Esophagus (tissue), 2 donors: ENCODE results near the gene TMEM50A. TPM values are rescaled to one million over a fixed set of nuclear protein-coding genes. Genes with fewer than 3 reads are reported as not detected.
"Not testable (repeated sequence)": the region's sequence is repeated elsewhere in the genome, so short reads cannot be mapped to it uniquely, and the experiment has no call there.

Experiments used
- H3K27ac ChIP-seq, 2 donors: one replicate each; pipeline ENCODE4 v1.5.1; 2013; ENCODE audit warnings: low read depth in 2 of 2, mild to moderate bottlenecking in 2 of 2, inconsistent platforms in 1 of 2, low read length in 1 of 2, moderate library complexity in 1 of 2
- H3K27me3 ChIP-seq, 2 donors: one replicate each; pipeline ENCODE4 v1.6.1; 2013; ENCODE audit warnings: low read length in 2 of 2, control low read depth in 1 of 2, mild to moderate bottlenecking in 1 of 2; ENCODE audit not compliant: insufficient read depth in 2 of 2, control insufficient read depth in 1 of 2
- H3K36me3 ChIP-seq, 2 donors: one replicate each; pipeline ENCODE4 v1.6.1; 2013; ENCODE audit warnings: low read length in 1 of 2; ENCODE audit not compliant: control insufficient read depth in 2 of 2, insufficient read depth in 2 of 2
- H3K4me1 ChIP-seq, 2 donors: one replicate each; pipeline ENCODE4 v1.6.1; 2013; ENCODE audit warnings: low read length in 1 of 2; ENCODE audit not compliant: control insufficient read depth in 2 of 2, insufficient read depth in 2 of 2
- H3K4me3 ChIP-seq, 2 donors: one replicate each; pipeline ENCODE4 v1.5.1; 2013; ENCODE audit warnings: low read length in 2 of 2, mild to moderate bottlenecking in 2 of 2, low read depth in 1 of 2, moderate library complexity in 1 of 2
- H3K9me3 ChIP-seq, 2 donors: one replicate each; pipeline ENCODE4 v1.6.1; 2013; ENCODE audit warnings: mild to moderate bottlenecking in 2 of 2, low read depth in 1 of 2, low read length in 1 of 2, moderate library complexity in 1 of 2; ENCODE audit not compliant: control insufficient read depth in 2 of 2, insufficient read depth in 1 of 2
- WGBS, 2 donors: extraction: QIAGEN DNeasy Blood & Tissue Kit; methylation state at CpG; one replicate each; pipeline ENCODE4 v1.1.7; 2013; 5-methylcytosine and 5-hydroxymethylcytosine counted together
- polyA plus RNA-seq, 2 donors: library from polyadenylated mRNA; stranded (reverse); fragments of 200-250 nt; gene quantifications; one replicate each; pipeline ENCODE4 v1.2.3, GENCODE V29; 2013
- donor health status: healthy with polysubstance abuse.
- donor health status: Bipolar disorder and iron deficiency.

The TMEM50A gene
- 10 to 100 TPM; 60.1 to 75.8 TPM for polyA plus RNA-seq

GRCh38 chr1:25338188-25338981 is at the start of gene TMEM50A:
Gene TMEM50A, plus strand, starts transcription at chr1:25338334. Its CDS starts 2,153 bp downstream, at chr1:25340487.
- Histone ChIP-seq H3K9me3 (no peaks in the 10 kb centered on the region), H3K27me3 (no peaks in the 10 kb centered on the region), H3K4me3 (peak within 1 kb of the TSS; percentile 88 to 92), H3K36me3 (no peaks in the 10 kb centered on the region), H3K4me1 (no peaks in the 10 kb centered on the region), H3K27ac (peak within 1 kb of the TSS; percentile 95 to 99)
- WGBS, 2 donors = 1% methylated on average over 54 to 71 of the region's 75 CpGs

- not testable (repeated sequence) for H3K36me3 ChIP-seq, H3K9me3 ChIP-seq, H3K4me3 ChIP-seq, H3K27ac ChIP-seq, H3K27me3 ChIP-seq, H3K4me1 ChIP-seq
- WGBS, 2 donors = 57 to 61% methylated on average over 3 of the region's 8 CpGs
Measured at GRCh38 chr1:25288573-25289101, 49.5 kb upstream of the TMEM50A start.

- 12 to 23% methylated on average over 4 to 5 of the region's 6 CpGs for WGBS, 2 donors
- not testable (repeated sequence) for H3K27ac ChIP-seq, H3K27me3 ChIP-seq, H3K4me1 ChIP-seq, H3K9me3 ChIP-seq, H3K36me3 ChIP-seq, H3K4me3 ChIP-seq
Measured at GRCh38 chr1:25290043-25290442, 48.1 kb upstream of the TMEM50A start.

GRCh38 chr1:25293426-25293825 is 44.7 kb upstream of the TMEM50A start:
- not testable (repeated sequence) for H3K4me1 ChIP-seq
- WGBS, 2 donors = 90 to 94% methylated on average over 2 of the region's 2 CpGs

GRCh38 chr1:25294889-25295826 is 43.0 kb upstream of the TMEM50A start:
- 72 to 77% methylated on average over 4 to 5 of the region's 14 CpGs for WGBS, 2 donors
- not testable (repeated sequence) for H3K36me3 ChIP-seq, H3K9me3 ChIP-seq, H3K4me3 ChIP-seq, H3K4me1 ChIP-seq, H3K27ac ChIP-seq, H3K27me3 ChIP-seq

More at GRCh38 chr1:25293426-25293825, 44.7 kb upstream of the TMEM50A start:
- H3K36me3 ChIP-seq, H3K9me3 ChIP-seq, H3K27me3 ChIP-seq, H3K4me3 ChIP-seq, H3K27ac ChIP-seq: not testable (repeated sequence)

GRCh38 chr1:25296501-25296900 is 41.6 kb upstream of the TMEM50A start:
- H3K27ac ChIP-seq, H3K27me3 ChIP-seq, H3K9me3 ChIP-seq, H3K36me3 ChIP-seq, H3K4me3 ChIP-seq, H3K4me1 ChIP-seq: not testable (repeated sequence)
- 68 to 75% methylated on average over 5 to 6 of the region's 8 CpGs for WGBS, 2 donors

DNA sequence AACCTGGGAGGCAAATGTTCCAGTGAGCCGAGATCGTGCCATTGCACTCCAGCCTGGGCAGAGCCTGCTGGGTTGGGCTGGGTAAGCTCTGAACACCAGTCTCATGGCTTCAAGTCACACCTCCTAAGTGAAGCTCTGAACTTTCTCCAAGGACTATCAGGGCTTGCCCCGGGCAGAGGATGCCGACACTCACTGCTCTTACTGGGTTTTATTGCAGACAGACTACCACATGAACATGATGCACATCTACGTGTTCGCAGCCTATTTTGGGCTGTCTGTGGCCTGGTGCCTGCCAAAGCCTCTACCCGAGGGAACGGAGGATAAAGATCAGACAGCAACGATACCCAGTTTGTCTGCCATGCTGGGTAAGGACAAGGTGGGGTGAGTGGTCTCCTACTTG is 37.4 kb upstream of the TMEM50A start:
- not testable (repeated sequence) for H3K36me3 ChIP-seq, H3K27me3 ChIP-seq, H3K4me3 ChIP-seq, H3K4me1 ChIP-seq, H3K27ac ChIP-seq, H3K9me3 ChIP-seq
- 87 to 88% methylated on average over 9 of the region's 9 CpGs for WGBS, 2 donors

DNA sequence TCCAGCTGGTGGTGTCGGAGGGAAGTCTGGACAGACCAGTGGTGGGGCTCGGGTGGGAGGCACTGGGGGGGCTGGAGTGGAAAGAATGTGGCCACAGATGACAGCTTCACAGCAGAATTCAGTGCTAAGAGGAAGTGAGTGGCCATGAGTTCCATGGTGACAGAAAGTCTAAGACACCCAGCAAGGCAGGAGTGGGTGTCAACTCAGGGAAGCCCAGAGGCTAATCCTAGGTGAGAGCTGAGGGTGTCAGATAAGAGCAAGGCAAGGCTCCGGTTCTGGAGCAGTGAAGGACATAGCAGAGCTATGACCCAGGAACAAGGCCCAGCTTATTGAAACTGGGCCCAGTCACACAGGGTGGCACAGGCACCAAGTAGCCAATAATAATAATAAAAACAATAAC is 35.8 kb upstream of the TMEM50A start:
- not testable (repeated sequence) for H3K36me3 ChIP-seq, H3K4me1 ChIP-seq, H3K27me3 ChIP-seq, H3K4me3 ChIP-seq, H3K27ac ChIP-seq, H3K9me3 ChIP-seq
- 70 to 86% methylated on average over 3 of the region's 3 CpGs for WGBS, 2 donors

- 73 to 82% methylated on average over 4 of the region's 4 CpGs for WGBS, 2 donors
- not testable (repeated sequence) for H3K4me1 ChIP-seq, H3K27ac ChIP-seq, H3K36me3 ChIP-seq, H3K4me3 ChIP-seq, H3K27me3 ChIP-seq, H3K9me3 ChIP-seq
Measured at GRCh38 chr1:25304936-25305335, 33.2 kb upstream of the TMEM50A start.
